ENCODE results near the gene RIPK4.

GRCh38 chr21:41710823-41711160 lies 56.1 kb downstream of the RIPK4 start:
- no peak for TF ChIP-seq CTCF (IDR thresholded peaks at IDR 0.05)
- no peak for TF ChIP-seq POLR2AphosphoS5 (IDR thresholded peaks at IDR 0.05)
- no peak for TF ChIP-seq POLR2A (IDR thresholded peaks at IDR 0.05)
- TF ChIP-seq EP300 (IDR thresholded peaks at IDR 0.05) = no peak
